OCI-LY7 (cell line): ENCODE measurements around the gene KCNH1.

Source experiments
- CTCF ChIP-seq: fragments of 200-600 bp; sonication (generic); conservative IDR thresholded peaks from 2 replicates; pipeline ENCODE4 v1.5.1; 2014; ENCODE audit warnings: mild to moderate bottlenecking, antibody characterized with exemption, low read length, moderate library complexity, mixed read lengths
- EZH2phosphoT487 ChIP-seq: fragments of 200-600 bp; sonication (generic); IDR thresholded peaks from 2 replicates; pipeline ENCODE4 v1.6.1; 2018; ENCODE audit warnings: low read depth, borderline replicate concordance, mild to moderate bottlenecking, mixed run types, antibody characterized with exemption, low read length, moderate library complexity, mixed read lengths

GRCh38 chr1:210751911-210752310 is 382.0 kb downstream of the KCNH1 start:
- TF ChIP-seq CTCF (no peak), EZH2phosphoT487 (no peak)
